ENCODE data around the gene GOLGA5.
"Not testable (repeated sequence)": the region's sequence is repeated elsewhere in the genome, so short reads cannot be mapped to it uniquely, and the experiment has no call there.

Gene GOLGA5, protein sequence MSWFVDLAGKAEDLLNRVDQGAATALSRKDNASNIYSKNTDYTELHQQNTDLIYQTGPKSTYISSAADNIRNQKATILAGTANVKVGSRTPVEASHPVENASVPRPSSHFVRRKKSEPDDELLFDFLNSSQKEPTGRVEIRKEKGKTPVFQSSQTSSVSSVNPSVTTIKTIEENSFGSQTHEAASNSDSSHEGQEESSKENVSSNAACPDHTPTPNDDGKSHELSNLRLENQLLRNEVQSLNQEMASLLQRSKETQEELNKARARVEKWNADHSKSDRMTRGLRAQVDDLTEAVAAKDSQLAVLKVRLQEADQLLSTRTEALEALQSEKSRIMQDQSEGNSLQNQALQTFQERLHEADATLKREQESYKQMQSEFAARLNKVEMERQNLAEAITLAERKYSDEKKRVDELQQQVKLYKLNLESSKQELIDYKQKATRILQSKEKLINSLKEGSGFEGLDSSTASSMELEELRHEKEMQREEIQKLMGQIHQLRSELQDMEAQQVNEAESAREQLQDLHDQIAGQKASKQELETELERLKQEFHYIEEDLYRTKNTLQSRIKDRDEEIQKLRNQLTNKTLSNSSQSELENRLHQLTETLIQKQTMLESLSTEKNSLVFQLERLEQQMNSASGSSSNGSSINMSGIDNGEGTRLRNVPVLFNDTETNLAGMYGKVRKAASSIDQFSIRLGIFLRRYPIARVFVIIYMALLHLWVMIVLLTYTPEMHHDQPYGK

DNA sequence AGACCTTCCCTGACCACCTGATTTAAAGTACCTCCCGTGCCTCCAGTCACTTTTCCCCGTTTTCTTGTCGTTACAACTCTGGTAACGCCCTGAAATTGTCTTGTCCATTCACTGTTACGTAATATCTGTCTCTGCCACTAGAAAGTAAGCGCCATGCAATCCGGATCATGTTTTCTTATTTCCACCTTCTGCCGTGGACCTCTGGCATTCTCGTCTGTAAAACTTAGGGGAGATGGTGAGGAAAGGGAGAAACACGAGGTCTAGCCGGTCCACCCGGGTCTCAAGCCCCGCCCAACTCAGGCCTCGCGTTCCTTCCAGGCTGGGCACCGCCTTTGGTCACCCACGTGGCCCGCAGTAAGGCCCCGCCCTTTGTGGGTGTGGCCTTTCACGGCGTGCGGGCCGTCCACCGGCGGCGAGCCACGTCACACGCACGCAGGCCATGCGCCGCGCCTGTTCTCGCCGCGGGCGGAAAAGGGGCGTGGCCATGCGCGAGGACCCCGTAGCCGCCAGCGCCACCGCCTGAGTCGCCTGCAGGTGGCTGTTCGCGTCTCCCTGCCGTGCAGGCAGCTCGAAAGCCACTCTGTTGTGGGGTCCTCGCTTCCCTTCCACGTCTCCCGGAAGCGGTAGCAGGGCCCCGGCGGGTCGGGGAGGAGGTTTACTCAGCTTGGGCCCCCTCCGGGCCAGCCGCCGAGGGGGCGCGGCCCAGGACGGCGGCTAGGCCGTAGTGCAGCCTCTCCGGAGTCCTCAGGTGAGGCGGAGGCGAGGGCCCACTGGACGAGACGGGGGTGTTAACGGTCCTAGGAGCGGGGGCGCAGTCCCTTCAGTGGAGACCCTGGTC lies at the start of gene GOLGA5:
GOLGA5 (plus strand) TSS at position 597 of the 838 bp plus-strand sequence. CDS start 3,133 bp downstream, outside the sequence.
- DNase-seq = peak; percentile 95 to 98

DNA sequence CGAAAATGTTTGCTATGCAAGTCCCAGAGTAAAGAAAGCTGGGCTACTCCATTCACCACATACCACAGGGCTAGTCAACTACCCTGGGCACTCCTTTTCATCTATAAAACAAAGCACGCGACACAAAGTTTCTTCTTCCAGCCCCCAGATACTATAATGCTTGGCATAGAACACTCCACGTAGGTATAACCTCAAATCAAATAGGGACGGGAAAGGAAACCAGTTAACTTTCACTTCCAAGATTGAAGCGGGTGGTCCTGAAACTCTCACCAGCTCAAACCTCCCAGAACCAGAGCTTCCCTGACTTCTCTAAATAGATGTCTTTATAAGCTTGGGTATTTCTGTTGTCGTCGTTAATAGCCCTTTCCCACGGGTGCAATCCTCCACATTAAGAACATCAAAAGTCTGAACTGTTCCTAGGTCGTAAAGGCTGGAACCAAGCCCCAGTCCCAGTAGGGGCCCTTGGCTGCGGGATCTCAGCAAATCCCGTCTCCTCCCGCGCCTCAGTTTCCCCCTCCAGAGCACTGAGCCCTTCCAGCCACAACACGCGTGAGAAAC lies 46.3 kb upstream of the GOLGA5 start:
- no peak for DNase-seq

DNA sequence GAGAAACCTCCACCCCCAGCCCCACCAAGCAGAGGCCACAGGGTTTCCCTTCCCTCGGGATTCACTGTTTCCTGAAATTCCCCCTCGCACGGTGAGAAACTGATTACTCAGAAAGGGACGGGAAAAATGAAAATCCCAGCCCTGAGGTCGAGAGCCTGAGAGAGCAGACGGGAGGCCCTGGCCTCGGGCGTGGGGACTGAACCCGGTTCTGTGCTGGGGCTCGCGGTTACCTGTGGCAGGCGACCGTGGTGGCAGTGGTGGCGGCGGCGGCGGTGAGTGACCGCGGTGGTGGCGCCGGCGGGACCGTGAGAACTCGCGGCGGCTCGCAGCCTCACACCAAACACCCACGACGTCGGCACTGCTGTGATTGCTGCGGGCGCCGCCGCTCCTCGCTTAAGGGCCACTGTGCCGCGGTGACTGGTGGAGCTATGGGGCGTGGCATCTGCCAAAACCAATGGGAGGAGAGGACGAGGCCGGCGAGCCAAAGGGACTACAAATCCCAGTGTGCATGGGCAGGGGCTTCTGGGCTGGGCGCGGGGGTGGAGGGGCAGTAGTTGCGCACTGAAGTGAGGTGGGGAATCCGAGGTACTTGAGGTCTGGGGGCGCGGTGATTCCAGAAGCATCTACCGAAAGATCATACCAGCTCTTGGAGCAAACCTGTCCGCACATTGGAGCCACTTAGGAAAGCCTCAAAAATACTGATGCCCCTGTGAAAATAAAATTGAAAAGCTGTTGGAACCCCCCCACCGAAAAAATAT lies 45.7 kb upstream of the GOLGA5 start, which contains the start of gene LGMN:
LGMN (minus strand) TSS at position 369 of the 758 bp plus-strand sequence. CDS start 15,841 bp downstream, outside the sequence.
- peak; percentile 73 to 95 for DNase-seq

DNA sequence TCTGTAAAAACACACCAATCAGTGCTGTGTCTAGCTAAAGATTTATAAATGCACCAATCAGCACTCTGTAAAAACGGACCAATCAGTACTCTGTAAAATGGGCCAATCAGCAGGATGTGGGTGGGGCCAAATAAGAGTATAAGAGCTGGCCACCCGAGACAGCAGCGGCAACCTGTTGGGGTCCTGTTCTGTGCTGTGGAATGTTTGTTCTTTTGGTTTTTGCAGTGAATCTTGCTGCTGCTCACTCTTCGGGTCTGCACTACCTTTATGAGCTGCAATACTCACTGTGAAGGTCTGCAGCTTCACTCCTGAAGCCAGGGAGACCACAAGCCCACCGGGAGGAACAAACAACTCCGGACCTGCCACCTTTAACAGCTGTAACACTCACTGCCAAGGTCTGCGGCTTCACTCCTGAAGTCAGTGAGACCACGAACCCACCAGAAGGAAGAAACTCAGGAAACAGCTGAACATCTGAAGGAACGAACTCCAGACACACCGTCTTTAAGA lies 43.8 kb upstream of the GOLGA5 start:
- not testable (repeated sequence) for DNase-seq

DNA sequence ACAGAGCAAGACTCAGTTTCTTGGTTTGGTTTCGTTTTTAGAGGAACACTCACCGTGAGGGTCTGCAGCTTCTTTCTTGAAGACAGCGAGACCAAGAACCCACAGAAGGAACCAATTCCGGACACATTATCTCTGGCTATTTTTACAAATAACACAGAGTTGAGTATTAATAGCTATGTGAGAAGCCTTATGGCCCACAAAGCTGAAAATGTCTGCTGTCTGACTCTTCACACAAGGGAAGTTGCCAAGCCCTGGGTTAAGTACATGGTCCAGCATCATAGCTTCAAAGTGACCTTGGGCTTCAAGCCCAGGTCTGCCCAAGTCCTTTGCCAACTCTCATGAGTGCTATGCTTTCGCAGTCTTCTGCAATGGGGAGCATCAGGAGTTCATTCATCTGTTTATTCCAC lies 43.1 kb upstream of the GOLGA5 start:
- DNase-seq = no peak

DNA sequence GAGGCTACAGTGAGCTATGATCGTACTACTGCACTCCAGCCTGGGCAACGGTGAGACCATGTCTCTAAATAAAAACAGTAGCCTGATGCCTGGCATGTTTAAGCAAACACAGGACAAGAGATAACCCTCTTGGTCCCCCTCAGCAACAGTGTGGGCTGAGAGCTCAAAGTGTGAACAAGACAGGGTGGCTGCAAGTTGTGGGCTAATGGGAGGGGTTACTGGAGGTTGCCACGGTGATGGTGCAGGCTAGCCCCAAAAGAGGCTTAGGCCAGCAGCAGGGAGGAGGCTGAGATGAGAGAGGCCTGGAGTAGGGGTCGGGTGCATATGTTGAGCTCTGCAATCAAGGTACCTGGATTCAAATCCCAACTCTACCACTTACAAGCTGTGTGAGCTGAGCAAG lies 42.3 kb upstream of the GOLGA5 start:
- no peak for DNase-seq

DNA sequence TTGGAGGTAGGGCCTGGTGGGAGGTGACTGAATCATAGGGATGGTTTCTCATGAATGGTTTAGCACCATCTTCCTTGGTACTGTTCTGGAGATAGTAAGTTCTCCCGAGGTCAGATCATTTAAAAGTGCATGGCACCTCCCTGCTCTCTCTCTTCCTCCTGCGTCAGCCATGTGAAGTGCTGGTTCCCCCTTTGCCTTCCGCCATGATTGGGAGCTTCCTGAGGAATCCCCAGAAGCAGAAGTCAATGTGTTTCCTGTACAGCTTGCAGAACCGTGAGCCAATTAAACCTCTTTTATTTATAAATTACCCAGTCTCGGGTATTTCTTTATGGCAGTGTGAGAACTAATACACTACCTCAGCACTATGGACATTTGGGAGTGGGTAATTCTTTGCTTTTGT lies 40.9 kb upstream of the GOLGA5 start:
- no peak for DNase-seq

DNA sequence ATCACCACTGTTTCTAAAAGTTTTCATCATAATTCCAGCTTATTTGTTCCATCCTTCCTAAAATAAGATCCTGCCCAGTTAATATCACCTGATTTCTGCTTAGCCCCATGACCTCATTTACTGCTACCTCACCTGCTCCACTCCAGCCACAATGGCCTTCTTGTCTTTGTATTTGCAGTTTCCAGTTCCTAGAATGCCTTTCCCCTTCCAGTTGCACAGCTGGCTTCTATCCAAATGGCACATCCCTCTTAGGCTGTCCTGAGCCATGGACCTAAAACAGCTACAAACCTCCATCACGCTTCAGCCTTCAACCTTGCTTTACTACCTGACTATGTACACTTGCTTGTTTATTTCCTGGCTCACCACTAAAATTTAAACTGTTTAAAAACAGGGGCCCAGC lies 39.1 kb upstream of the GOLGA5 start:
- no peak for DNase-seq

DNA sequence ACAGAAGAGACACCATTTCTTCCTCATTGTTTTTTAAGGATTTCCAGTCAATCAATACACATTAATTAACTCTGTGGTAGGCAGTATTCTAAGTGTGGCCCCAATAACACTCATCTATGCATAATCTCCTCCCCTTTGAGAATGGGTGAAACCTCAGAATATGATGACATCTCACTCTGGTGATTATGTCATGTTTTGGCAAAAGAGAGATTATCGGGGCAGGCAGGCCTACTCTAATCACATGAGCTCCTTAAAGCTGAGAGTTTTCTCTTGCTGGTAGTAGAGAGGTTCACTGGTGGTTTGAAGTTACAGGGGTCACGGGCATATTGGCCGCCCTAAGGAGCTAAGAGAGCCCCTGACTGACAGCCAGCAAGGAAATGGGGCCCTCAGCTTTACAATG lies 38.6 kb upstream of the GOLGA5 start:
- DNase-seq = no peak

DNA sequence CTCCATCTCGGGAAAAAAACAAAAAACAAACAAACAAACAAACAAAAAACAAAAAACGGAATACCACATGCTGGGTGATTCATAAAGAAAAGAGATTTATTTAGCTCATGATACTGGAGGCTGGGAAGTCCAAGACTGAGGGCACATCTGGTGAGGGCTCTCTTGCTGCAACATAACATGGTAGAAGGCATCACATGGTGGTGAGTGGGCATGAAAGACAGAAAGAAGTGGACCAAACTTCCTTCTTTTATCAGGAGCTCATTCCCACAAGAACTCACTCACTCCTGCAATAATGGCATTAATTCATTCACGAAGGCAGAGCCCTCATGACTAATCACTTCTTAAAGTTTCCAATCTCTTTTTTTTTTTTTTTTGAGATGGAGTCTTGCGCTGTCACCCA lies 37.7 kb upstream of the GOLGA5 start:
- no peak for DNase-seq

DNA sequence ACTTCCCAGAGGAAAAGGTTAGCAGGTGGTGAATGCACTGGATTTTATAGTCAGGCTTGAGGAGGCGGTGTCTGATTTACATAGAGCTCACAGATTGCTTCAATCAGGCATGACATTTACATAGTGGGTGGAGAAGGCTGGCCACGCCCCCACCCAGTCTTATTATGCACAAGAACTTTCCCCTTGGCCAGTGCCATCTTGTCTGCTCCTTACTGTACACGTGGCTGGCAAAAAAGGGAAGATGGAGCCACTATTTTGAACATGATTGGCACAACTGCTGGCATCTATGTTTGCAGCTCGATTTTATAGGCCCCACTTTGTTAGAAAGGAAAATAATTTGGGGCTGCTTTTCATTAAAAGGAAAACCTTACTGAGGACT lies 34.8 kb upstream of the GOLGA5 start:
- no peak for DNase-seq

DNA sequence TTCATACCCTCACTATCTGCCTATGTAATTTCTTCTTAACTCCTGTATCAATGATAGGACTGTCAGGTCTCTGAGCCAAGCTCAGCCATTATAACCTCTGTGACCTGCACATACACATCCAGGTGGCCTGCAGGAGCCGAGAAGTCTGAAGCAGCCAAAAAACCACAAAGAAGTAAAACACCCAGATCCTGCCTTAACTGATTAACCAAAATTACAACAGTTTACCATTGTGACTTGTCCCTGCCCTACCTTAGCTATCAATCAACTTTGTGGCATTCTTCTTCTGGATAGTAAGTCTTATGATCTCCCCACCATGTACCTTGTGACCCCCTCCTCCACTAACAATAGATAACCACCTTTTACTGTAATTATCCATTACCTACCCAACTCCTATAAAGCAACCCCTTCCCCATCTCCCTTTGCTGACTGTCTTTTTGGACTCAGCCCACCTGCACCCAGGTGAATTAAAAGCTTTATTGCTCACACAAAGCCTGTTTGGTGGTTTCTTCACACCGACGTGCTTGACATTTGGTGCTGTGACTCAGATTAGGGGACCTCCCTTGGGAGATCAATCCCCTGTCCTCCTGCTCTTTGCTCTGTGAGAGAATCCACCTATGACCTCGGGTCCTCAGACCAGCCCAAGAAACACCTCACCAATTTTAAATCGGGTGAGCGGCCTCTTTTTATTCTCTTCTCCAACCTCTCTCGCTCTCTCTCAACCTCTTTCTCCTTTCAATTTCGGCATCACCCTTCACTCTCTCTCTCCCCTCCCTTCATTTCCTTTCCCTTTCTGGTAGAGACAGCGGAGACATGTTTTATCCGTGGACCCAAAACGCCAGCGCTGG lies 34.2 kb upstream of the GOLGA5 start:
- no peak for DNase-seq

DNA sequence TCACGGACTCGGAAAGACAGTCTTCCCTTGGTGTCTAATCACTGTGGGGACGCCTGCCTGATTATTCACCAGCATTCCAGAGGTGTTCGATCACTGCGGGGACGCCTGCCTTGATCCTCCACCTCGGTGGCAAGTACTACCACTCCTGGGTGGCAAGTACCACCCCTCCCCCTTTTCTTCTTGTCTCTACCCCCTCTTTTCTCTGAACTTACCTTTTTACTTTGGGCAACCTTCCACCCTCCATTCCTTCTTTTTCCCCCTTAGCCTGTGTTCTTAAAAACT lies 33.6 kb upstream of the GOLGA5 start:
- no peak for DNase-seq

DNA sequence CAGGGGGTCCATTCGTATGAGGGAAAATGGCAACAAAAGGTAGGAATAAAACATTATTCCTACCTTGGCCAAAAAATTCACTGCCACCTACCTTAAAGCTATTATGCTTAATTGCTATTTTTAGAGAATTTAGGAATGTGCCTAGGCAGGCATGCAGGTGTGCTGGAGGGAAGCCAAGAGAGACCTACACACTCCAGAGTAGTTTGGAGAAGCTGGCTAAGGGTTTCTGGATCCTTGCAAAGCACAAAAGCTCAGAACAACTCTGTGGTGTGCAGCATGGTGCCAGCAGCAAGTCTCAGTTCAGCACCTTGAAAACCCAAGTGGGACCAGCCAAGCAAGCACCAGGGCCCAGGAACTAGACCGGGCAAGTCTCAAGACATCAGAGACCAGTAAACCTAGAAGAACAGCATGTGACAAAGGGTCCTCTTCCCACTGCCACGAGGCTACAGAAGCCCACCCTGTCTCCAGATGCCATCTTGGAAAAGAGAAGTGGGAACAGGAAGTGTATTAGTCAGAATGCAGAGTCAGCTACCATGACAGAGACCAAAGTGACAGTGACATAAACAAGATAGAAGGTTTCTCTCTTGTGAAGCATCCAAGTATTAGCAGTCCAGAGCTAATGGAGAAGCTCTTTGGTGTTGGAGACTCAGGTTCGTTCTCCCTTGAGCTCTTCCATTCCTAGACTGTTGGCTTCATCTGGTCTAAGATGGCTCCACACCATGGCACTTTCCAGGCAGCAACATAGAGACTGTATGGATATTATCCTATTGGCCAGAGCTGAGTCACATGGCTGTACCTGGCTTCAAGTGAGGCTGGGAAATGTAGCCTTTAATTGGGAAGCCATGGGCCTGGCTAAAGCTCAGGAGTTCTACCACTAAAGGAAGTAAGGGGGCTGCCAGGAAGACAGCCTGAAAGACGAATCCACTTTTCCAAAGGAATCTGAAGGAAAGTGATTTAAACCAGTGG lies 30.2 kb upstream of the GOLGA5 start:
- not testable (repeated sequence) for DNase-seq

DNA sequence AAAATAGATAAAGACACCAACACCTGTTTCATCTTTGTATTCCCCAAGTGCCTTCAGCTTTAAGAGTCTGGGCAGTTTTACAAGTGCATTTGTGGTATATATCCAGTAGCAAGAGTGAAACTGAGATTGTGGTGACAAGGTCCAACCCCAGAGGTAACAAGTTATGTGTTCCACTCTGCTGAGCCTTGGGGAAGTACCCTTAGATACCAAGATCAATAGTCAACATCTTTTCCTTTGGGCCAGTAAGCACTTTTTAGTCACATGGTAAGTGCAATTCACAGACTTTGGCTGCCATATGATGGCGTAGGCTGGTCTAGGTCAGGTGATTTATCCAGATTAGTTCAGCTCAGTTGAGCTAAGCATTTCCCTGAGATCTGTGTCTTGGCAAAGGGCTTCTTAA lies 25.9 kb upstream of the GOLGA5 start:
- not testable (repeated sequence) for DNase-seq

DNA sequence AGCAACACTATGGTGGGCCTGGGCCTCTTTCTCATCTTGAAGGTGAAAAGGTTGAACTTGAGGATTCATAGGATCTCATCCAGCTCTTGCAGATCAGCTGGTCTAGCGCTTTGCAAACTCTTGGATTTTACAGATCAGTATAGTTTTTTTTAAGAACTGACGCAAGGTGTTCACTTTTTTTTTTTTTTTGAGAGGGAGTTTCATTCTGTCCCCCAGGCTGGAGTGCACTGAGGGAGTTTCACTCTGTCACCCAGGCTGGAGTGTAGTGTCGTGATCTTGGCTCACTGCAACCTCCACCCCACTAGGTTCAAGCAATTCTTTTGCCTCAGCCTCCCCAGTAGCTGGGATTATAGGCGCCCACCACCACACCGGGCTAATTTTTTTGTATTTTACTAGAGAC lies 25.3 kb upstream of the GOLGA5 start:
- no peak for DNase-seq

DNA sequence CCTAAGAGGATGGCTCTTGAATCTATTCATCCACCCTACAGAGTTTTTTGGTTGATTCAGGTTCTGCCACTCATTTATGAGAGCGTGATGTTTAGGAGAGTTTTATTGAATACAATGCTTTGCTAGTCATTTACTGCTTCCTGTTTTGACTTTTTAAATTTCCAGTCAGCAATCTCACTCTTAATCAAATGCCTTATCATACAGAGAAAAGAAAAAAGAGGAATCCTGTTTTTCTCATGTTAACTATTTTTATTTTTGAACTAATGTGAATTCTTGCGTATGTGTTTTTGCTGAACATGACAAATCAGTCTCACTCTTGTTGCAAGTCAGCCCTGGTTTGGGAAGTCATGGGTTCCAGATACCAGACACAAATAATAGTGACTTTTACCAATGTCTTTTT lies 23.6 kb upstream of the GOLGA5 start:
- DNase-seq = no peak

DNA sequence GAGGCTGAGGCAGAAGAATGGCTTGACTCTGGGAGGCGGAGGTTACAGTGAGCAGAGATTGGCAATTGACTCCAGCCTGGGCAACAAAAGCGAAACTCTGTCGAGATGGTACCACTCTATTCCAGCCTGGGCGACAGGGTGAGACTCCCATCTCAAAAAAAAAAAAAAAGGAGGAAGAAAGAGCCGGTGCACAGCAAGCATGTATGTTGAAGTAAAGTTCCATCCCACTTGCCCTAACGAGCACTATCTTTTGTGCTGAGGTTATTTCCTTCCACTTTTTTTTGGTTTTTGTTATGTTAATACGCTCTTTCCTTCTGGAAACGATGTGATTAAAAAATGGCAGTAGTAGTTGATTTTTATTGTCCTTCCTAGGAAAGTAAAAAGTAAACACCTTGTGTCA lies 19.5 kb upstream of the GOLGA5 start:
- no peak for DNase-seq

DNA sequence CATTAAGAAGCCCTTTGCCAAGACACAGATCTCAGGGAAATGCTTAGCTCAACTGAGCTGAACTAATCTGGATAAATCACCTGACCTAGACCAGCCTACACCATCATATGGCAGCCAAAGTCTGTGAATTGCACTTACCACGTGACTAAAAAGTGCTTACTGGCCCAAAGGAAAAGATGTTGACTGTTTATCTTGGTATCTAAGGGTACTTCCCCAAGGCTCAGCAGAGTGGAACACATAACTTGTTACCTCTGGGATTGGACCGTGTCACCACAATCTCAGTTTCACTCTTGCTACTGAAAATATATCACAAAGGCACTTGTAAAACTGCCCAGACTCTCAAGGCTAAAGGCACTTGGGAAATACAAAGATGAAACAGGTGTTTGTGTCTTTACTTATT lies 18.8 kb upstream of the GOLGA5 start:
- not testable (repeated sequence) for DNase-seq
